ENCODE measurements around the gene RNF220.

RNF220 gene

DNA sequence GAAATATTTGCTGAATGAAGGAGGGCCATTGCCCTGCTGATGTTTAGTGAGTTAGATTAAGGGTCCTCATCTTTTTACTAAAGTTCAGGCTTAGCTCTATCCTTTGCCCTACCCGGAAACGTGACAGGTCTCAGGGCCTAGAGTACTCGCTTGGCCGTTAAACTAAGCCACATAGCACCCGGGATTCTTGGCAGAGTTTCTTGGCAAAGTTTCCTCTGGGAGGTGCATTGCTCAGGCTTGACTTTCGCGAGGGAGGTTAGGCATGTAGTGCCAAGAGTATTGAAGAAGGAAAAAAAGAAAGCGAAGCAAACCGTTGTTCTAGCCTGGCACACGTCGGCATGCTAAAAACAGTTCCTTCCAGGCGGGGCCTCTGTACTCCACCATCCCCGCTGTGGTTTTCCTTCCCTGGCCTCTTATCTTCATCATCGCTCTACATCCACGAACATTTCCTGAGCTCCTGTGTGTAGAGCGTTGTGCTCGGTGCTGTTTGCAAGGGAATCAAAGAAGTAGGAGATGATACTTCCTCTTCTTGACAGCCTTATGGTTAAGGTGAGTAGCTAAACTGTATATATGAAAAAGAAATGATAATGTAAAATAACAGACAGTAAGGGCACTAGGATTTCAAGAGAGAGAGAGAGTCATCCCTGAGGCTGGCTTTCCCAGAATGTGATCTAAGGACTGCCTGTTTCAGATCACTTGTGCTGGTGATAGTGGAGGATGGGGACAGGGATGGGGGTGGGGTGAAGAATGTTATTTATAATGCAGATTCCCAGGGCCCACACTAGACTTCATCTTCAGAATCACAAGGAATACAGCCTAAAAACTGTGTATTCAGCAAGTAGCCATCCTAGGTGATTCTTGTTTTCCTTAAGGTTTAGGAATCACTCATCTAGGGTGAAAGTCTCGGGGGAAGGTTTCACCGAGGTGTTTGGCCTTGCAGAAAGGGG, 18.8 kb downstream of the RNF220 start:
- H3K27ac ChIP-seq, result 0 out of 2 replicates have a peak overlapping the region, but pooled peaks have one; percentile 7

DNA sequence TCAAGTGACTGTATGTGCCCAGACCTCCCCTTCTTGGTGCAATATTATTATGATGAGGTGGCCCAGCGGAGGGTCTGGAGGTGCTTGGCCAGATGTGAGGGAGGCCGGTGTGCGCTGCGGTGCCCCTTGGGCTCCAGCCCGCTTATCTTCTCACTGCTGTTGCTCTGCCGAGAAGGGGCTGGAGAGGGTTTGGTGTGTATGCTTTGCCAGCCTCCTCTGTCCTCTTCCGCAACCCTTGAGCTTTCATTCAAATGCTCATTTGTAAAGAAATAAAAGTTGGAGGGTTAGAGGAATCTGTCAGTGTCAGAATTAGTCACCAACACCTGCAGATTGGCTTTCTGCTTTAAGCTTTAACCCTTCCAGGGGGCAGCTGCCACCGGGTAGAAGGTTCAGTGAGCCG, 19.7 kb downstream of the RNF220 start:
- no peak for TF ChIP-seq ZFX (IDR thresholded peaks at IDR 0.05)
- TF ChIP-seq CTCF (conservative IDR thresholded peaks at IDR 0.05), result no peak
- no peak overlapping the region for H3K27ac ChIP-seq

More for the DNA sequence above, 18.8 kb downstream of the RNF220 start:
- TF ChIP-seq CTCF (conservative IDR thresholded peaks at IDR 0.05), result no peak
- no peak for TF ChIP-seq ZFX (IDR thresholded peaks at IDR 0.05)

DNA sequence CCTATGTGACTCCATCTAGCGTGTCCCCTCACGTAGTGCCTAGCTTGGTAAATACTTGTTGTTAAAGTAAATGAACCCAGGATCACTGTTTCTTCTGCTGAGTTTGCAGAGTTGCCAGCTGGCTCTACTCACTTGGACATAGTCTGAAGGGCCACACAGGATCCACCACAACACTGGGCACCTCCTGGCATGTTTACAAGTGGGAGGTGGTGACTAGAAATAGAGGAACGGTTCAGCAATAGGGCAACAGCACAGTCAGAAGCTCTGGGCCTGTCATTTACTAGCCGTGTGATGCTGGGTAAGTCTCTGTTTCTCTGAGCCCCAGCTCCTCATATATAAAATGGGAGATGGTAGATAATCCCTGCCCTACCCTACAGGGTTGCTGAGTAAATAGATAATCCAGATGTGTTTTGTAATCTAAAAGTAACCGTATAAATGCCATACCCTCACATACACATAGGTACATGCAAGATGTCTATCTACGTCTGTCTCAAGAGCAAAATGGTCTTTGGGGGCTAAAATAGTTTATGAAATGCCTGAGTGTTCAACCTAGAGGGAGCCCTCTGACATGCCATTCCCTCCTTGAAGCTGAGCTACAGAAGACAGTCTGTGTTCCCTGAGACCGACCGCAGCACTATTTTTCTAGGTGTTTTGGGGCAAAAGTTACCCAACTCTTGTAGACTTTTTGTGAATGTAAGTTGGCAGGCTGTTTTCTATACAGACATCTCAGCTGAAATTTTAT, 20.5 kb downstream of the RNF220 start:
- no peak overlapping the region for H3K27ac ChIP-seq
- TF ChIP-seq ZFX (IDR thresholded peaks at IDR 0.05) (no peak), CTCF (conservative IDR thresholded peaks at IDR 0.05) (no peak)

GRCh38 chr1:44431861-44432260, 26.8 kb downstream of the RNF220 start:
- no peak overlapping the region for H3K27ac ChIP-seq
- TF ChIP-seq CTCF (conservative IDR thresholded peaks at IDR 0.05) (no peak), ZFX (IDR thresholded peaks at IDR 0.05) (no peak)

DNA sequence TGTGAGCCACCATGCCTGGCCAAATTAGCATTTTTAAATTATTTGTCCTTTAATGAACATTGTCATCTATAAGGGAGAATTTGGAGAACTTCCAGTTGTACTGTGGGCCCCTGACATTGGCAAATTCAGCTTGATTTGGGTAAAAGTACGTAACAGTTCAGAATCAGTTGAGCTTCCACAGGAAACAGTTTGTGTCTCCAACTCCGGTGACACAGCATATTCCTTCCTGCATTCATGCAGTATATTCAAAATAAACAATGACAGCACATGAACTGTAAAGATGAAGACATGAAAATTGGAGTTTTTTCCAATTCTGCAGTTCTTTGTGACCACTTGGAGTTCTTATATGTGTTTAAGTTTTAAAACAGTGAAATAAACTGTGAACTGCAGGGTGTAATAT, 28.2 kb downstream of the RNF220 start:
- H3K27ac ChIP-seq, result no peak overlapping the region
- no peak for TF ChIP-seq CTCF (conservative IDR thresholded peaks at IDR 0.05)
- TF ChIP-seq ZFX (IDR thresholded peaks at IDR 0.05), result no peak

- TF ChIP-seq ZFX (IDR thresholded peaks at IDR 0.05) (no peak), CTCF (conservative IDR thresholded peaks at IDR 0.05) (no peak)
- no peak overlapping the region for H3K27ac ChIP-seq
Measured at GRCh38 chr1:44436401-44437106, 31.5 kb downstream of the RNF220 start.

Data from C4-2B (cell line).